HL-60/S4 treated with phorbol 12-myristate 13-acetate at 8.2 ng/mL for 4 days and 3 days (cell line): Measurements from ENCODE around the gene FHL1.

Source experiments
- in situ Hi-C: fragments of 300-500 bp; cut with MboI; formaldehyde crosslinking; loops from 2 replicates; pipeline ENCODE4 v1.15.0; 2022; ENCODE audit warnings: low sequenced_read_pairs

The FHL1 gene

DNA sequence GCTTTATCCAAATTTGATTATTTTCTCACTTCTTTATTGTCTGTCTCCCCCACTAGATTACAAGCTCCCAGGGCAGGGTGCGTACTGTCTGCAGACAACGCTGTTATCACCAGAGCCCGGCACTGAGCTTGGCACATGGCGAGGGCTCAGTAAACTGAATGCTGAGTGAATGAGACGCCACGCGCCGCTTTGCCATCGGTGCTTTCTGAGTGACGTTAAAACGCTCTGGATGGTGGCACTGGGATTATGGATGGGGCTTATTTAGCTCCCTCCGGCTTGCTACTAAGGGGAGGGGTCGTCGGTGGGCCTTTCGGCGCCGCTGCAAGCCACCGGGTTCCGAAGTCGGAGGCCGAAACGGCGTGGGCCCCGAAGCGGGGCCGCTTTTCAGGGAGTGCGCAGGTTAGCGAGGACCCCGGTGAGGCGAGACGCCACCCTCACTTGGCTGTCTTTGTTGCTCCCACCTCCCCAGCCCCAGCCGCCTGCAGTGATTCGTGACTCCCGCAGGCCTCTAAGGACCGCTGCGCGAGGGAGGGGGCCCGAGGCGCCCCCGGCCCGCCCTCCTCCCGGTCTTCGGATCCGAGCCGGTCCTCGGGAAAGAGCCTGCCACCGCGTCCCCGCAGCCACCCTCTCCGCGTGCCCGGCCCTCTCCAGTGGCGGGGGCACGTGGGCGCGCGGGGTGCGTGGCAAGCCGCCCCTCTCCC, 569 bp upstream of the FHL1 start:
- in situ Hi-C loops, result no loop called here

DNA sequence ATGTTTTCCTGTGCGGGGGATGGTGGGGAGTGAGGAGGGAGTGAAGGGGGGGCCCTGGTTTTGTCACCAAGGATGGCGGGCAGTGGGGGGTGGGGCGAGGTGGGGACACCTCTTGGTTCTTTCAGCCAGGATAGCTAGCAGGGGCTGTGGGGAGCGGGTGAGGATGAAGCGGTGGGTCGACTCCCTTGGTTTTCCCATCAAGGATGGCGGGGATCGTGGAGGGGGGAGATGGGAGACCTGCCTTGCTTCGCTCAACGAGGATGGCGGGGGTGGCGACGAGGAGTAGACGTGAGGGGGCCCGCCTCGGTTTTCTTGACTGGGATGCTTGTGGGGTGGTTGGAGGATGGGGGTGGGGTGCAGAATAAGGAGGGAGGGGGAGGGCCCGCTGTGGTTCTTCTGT, 643 bp downstream of the FHL1 start:
- in situ Hi-C loops, result no loop called here

DNA sequence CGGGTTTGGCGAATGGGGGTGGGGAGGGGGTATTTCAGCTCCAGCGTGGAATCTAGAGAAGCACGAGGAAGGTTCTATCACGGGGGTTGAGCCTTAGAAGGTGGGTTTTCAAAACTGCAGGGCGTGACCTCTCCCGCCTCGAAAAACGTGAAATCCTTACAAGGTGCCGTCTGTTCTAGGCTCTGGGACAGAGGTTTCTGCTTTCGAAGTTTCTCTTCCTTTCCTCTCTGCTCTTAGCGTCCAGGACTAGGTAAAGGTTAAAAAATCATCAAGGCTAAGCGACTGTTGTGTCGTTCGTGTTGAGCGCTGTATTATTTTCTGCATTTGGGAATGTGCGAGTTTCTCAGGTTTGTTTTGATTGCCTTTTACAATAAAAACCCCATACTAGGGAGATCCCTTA, 1.1 kb downstream of the FHL1 start:
- in situ Hi-C loops, result no loop called here

DNA sequence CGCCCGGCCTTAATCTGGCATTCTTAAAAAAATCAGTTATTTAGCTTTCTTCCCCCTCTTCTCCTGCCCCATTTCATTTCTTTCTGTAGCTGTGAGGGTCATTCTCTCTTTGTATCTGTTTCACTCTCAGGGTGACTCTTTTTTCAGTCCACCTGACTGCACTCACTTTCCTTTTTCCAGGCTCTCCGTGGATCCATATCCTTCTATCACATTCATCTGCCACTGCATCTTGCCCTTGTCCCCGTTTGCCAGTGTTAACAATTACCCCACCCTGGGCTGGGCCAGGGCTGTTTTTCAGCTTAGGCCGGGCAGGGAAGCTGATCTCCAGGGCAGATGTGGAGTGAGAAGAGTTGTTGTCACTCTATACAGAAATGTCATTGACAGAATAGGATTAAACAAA, 7.7 kb downstream of the FHL1 start:
- in situ Hi-C loops, result loop anchor here (25.0 kb wide), 1 partner anchor 118 kb away; no protein-coding TSS in a partner anchor

- in situ Hi-C loops, result loop anchor here (25.0 kb wide), 1 partner anchor 119 kb away; no protein-coding TSS in a partner anchor
Observed at GRCh38 chrX:136156560-136157117, 9.3 kb downstream of the FHL1 start.

- in situ Hi-C loops, result loop anchor here (25.0 kb wide), 1 partner anchor 120 kb away; no protein-coding TSS in a partner anchor
Observed at GRCh38 chrX:136157187-136157586, 9.9 kb downstream of the FHL1 start.

GRCh38 chrX:136158685-136159084, 11.4 kb downstream of the FHL1 start:
- in situ Hi-C loops, result loop anchor here (25.0 kb wide), 1 partner anchor 121 kb away; no protein-coding TSS in a partner anchor

DNA sequence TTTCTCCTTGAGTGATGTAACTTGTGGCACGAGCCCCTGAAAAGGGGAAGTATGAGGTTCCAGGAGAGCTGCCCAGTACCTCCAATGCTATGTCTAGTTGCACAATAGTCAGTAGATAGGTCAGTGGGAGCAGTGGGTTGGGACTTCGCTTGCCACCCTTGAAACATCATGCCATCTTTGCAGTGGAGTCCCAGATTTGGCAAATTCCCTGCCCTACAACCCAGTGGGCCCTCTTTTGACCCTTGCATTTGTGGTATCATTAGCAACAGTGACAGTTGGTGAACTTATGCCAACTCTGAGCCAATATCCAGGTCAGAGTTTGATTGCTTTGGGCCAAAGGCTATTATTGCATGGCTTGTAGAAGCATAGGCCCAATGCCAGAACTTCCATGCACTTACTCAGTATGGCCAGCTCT, 12.3 kb downstream of the FHL1 start:
- in situ Hi-C loops, result loop anchor here (25.0 kb wide), 1 partner anchor 122 kb away; no protein-coding TSS in a partner anchor

- in situ Hi-C loops, result loop anchor here (25.0 kb wide), 1 partner anchor 126 kb away; no protein-coding TSS in a partner anchor
Observed at GRCh38 chrX:136162827-136163570, 15.7 kb downstream of the FHL1 start.

DNA sequence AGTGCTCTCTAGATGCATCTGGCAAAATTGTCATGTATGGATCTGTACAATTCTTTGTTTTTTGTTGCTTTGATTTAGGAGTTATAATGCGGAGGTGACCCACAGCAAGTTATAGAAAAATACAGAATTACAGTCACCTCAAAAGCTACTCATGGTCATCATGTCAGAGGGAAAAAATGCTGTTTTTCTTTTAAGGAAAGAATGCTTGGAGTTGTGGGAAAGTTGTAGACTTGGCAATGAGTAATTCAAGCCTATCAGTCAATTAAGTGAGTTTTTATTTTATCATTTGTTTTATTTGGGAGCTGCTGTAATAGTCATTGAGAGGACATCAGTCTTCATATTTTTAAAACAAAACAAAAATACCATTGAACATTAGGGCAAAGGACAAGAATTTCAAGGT, 16.4 kb downstream of the FHL1 start:
- in situ Hi-C loops, result loop anchor here (25.0 kb wide), 1 partner anchor 126 kb away; no protein-coding TSS in a partner anchor

GRCh38 chrX:136165406-136165805, 18.1 kb downstream of the FHL1 start:
- in situ Hi-C loops, result loop anchor here (25.0 kb wide), 1 partner anchor 128 kb away; no protein-coding TSS in a partner anchor

DNA sequence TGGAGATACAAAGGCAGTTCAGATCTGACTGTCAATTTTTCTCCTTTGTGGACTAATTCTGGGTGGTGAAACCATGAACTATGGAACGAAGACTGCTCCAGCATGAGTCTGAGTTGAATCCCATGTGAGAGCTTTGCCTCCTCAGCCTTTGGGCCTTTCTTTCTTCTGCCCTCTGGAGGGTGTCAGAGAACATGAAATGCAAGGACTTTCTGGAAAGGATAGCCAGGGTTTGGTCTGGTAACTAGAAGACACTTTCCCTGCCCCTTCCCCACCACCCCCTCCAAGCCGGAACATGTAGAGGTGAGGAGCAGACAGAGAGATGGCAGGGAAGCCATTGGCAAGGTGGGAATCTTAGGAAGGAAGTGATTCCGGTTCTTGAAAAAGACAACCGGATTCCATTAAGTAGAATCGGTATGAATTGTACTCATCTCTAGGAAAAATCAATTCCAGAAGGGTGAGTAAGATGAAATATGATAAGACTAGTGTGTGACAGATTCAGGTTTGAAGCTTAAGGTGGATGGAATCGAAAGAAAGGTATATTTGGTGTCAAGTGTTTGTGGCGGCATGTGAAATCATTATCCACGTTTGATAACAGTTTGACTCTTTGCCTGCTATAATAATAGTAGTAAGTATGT, 19.0 kb downstream of the FHL1 start:
- in situ Hi-C loops, result loop anchor here (25.0 kb wide), 1 partner anchor 129 kb away; no protein-coding TSS in a partner anchor

DNA sequence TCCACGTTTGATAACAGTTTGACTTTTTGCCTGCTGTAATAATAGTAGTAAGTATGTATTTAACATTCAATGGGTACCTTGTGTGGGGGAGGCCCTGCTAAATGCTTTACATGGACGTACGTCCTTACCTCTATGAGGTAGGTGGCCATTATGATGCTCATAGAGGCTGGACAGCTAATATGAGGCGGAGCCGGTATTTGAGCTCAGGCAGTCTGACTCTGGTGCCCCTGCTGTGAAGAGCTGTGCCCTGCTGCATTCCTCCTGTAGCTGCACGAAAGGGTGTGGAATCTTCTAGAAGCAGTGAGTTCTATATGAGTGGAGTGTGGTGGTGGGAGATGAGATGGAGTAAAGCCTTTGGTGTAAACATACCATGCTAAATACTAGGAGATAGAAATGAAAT, 20.7 kb downstream of the FHL1 start:
- in situ Hi-C loops, result loop anchor here (25.0 kb wide), 1 partner anchor 131 kb away; no protein-coding TSS in a partner anchor

DNA sequence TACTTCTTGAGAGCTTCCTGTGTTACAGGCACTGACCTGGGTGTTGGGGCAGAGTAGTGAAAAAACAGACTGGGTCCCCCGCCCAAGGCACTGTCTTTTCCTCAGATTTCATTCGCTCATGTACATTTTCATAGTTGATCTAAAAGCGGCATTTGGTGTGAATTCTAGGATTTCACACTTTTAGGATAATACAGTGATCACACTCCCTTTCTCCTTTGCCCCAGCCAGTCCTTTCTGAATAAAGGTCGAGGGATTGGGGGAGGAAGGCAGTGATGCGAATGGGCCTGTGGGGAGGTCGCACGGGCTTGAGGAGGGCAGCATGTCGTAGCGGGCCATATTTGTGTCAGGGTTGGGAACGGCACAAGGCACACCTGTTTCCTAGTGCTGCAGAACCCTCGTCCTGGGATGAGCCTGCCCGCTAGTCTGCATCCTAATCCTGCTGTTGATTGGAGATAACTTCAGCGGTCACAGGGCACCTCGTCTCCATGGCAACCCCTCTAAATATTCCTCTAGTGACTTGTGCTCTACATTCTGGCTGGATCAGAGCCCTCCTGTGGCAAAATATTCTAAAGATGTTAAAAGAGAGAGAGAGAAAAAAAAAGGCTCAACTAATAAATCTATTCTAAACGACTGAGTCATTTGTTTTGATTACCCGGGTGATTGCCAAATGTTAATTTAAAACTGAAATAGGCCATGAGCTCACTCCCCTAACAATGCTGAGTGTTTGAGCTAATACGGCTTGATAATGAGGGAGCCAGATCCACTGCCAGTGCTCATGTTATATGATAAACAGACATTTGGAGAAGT, 21.8 kb downstream of the FHL1 start:
- in situ Hi-C loops, result loop anchor here (25.0 kb wide), 1 partner anchor 132 kb away; no protein-coding TSS in a partner anchor

DNA sequence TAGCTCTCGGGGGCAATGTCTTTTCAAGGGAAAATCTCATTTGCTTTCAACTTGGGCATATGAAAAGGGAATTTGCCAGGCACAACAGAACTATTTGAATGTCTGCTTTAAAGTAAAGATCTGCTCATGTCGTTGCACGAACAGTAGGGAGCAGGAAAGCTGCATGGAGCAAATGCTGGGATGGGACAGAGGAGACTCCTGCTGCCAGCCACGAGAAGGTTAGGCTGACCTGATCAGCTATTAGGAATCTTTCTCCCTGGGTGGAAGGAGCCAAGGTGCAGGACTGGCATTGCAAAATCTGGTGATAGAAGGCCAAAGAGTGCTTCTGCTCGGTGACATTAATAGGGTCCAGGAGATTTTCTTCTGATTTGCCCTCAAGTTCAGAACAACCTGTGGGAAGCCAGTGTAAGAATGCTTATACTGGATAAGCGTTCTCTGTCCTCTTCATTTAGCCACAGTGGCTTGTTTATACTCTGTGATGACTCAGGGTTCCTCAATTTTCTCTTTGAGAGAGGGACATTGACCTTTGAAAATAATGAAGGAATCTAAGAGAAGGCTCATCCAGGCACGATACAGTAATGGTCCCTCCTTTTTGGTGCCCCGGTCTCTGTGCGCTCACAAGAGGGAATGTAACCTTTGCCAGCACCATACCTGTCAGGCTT, 22.9 kb downstream of the FHL1 start:
- in situ Hi-C loops, result loop anchor here (25.0 kb wide), 1 partner anchor 133 kb away; no protein-coding TSS in a partner anchor

GRCh38 chrX:136171420-136171819, 24.1 kb downstream of the FHL1 start:
- in situ Hi-C loops, result loop anchor here (25.0 kb wide), 1 partner anchor 134 kb away; no protein-coding TSS in a partner anchor

- in situ Hi-C loops, result no loop called here
Observed at GRCh38 chrX:136176399-136176825, 29.1 kb downstream of the FHL1 start.

GRCh38 chrX:136179133-136179532, 31.8 kb downstream of the FHL1 start:
- in situ Hi-C loops, result no loop called here

DNA sequence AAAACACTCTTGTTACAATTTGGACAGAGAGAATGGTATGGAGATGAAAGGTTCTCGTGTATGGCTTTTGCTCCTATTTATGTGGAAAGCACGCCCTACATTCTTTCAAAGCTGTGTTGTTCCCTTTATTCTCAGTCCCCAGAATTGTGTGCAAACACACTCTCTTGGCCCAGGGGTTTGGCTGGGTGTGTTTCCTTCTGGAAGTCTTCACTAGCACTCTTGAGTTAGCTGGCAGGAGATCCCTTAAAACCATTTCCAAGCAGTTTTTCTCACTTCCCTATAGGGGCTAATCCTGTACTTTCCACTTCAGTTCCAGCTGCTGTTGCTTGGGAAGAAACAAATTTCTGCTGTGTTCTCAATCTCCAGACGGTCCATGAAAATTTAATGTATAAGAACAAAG, 35.1 kb downstream of the FHL1 start:
- in situ Hi-C loops, result no loop called here
